MM.1S (cell line): ENCODE measurements around the gene RSU1.

Source experiments
- DNase-seq: peaks from one replicate; pipeline ENCODE4 v3.0.0-alpha.2; 2015
- H2AFZ ChIP-seq: fragments of 300-600 bp; sonication (generic); 2 replicates; pipeline ENCODE4 v1.6.0; 2016; ENCODE audit warnings: antibody characterized with exemption, low read length
- H3F3A ChIP-seq: fragments of 300-600 bp; sonication (generic); 2 replicates; pipeline ENCODE4 v1.6.1; 2016; ENCODE audit warnings: mild to moderate bottlenecking, antibody characterized with exemption, low read length, moderate library complexity, mixed read lengths; ENCODE audit not compliant: insufficient read depth
- H3K27ac ChIP-seq: fragments of 300-600 bp; sonication (generic); 2 replicates; pipeline ENCODE4 v1.5.1; 2016; ENCODE audit warnings: mild to moderate bottlenecking, low read length
- H3K27me3 ChIP-seq: fragments of 300-600 bp; sonication (generic); replicated peaks from 2 replicates; pipeline ENCODE4 v1.6.0; 2016; ENCODE audit warnings: low read length; ENCODE audit not compliant: insufficient read depth
- H3K36me3 ChIP-seq: fragments of 300-600 bp; sonication (generic); replicated peaks from 2 replicates; pipeline ENCODE4 v1.6.1; 2016; ENCODE audit warnings: mild to moderate bottlenecking, low read length, mixed read lengths; ENCODE audit not compliant: insufficient read depth
- H3K4me1 ChIP-seq: fragments of 300-600 bp; sonication (generic); 2 replicates; pipeline ENCODE4 v1.6.1; 2016; ENCODE audit warnings: low read length, mixed read lengths
- H3K4me2 ChIP-seq: fragments of 300-600 bp; sonication (generic); 2 replicates; pipeline ENCODE4 v1.6.0; 2016; ENCODE audit warnings: low read depth, low read length
- H3K4me3 ChIP-seq: fragments of 300-600 bp; sonication (generic); 2 replicates; pipeline ENCODE4 v1.5.1; 2016; ENCODE audit warnings: low read length, mixed read lengths
- H3K79me2 ChIP-seq: fragments of 300-600 bp; sonication (generic); 2 replicates; pipeline ENCODE4 v1.6.1; 2016; ENCODE audit warnings: mixed run types, low read length, mixed read lengths
- H3K9ac ChIP-seq: fragments of 300-600 bp; sonication (generic); 2 replicates; pipeline ENCODE4 v1.6.1; 2016; ENCODE audit warnings: low read length, mixed read lengths
- H3K9me2 ChIP-seq: fragments of 300-600 bp; sonication (generic); replicated peaks from 2 replicates; pipeline ENCODE4 v1.6.1; 2016; ENCODE audit warnings: mild to moderate bottlenecking, low read length, mixed read lengths; ENCODE audit not compliant: insufficient read depth
- H3K9me3 ChIP-seq: fragments of 300-600 bp; sonication (generic); replicated peaks from 2 replicates; pipeline ENCODE4 v1.6.1; 2016; ENCODE audit warnings: mild to moderate bottlenecking, low read length, mixed read lengths; ENCODE audit not compliant: insufficient read depth
- H4K20me1 ChIP-seq: fragments of 300-600 bp; sonication (generic); 2 replicates; pipeline ENCODE4 v1.6.1; 2016; ENCODE audit warnings: mild to moderate bottlenecking, low read length, moderate library complexity, mixed read lengths; ENCODE audit not compliant: insufficient read depth
- CTCF ChIP-seq: fragments of 300-600 bp; sonication (generic); IDR thresholded peaks from 2 replicates; pipeline ENCODE4 v1.5.1; 2016; ENCODE audit warnings: antibody characterized with exemption, low read length, mixed read lengths
- EZH2 ChIP-seq: fragments of 300-600 bp; sonication (generic); optimal IDR thresholded peaks from 2 replicates; pipeline ENCODE3; 2017; ENCODE audit warnings: low read depth, mild to moderate bottlenecking, antibody characterized with exemption, low read length, mixed read lengths
- EZH2phosphoT487 ChIP-seq: fragments of 300-600 bp; sonication (generic); IDR thresholded peaks from 2 replicates; pipeline ENCODE4 v1.6.1; 2018; ENCODE audit warnings: antibody characterized with exemption, low read length

The RSU1 gene

DNA sequence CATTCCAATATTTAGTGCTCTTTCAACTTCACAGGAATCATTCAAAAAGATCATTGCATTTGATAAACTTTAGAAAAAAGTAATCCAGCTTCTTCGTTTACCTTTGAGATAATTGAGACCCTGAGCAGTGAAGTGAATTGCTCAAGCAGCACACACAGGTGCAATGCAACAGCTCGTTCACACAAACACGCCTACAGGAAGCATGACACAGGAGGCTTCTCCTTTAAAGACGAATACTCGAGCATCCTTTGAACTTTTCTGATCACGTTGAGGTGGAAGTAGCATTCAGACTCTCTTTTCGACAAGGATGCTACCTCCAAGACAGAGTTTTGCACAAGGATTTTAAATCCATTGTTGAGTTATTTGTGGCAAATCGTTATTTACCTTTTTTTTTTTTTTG, 18.0 kb upstream of the RSU1 start:
- no peaks in the 10 kb centered on the region for H4K20me1 ChIP-seq
- H2AFZ ChIP-seq, result no peak overlapping the region
- H3F3A ChIP-seq, result no peaks in the 10 kb centered on the region
- no peaks in the 10 kb centered on the region for H3K9me3 ChIP-seq
- no peaks in the 10 kb centered on the region for H3K36me3 ChIP-seq
- no peak overlapping the region for H3K27ac ChIP-seq
- H3K27me3 ChIP-seq, result no peaks in the 10 kb centered on the region
- no peak overlapping the region for H3K9ac ChIP-seq
- DNase-seq, result no peak
- no peaks in the 10 kb centered on the region for H3K79me2 ChIP-seq
- H3K4me3 ChIP-seq, result no peak overlapping the region
- H3K4me2 ChIP-seq, result no peak overlapping the region
- H3K4me1 ChIP-seq, result no peaks in the 10 kb centered on the region
- no peaks in the 10 kb centered on the region for H3K9me2 ChIP-seq
- no peak for TF ChIP-seq EZH2phosphoT487
- TF ChIP-seq EZH2, result no peak
- no peak for TF ChIP-seq CTCF

DNA sequence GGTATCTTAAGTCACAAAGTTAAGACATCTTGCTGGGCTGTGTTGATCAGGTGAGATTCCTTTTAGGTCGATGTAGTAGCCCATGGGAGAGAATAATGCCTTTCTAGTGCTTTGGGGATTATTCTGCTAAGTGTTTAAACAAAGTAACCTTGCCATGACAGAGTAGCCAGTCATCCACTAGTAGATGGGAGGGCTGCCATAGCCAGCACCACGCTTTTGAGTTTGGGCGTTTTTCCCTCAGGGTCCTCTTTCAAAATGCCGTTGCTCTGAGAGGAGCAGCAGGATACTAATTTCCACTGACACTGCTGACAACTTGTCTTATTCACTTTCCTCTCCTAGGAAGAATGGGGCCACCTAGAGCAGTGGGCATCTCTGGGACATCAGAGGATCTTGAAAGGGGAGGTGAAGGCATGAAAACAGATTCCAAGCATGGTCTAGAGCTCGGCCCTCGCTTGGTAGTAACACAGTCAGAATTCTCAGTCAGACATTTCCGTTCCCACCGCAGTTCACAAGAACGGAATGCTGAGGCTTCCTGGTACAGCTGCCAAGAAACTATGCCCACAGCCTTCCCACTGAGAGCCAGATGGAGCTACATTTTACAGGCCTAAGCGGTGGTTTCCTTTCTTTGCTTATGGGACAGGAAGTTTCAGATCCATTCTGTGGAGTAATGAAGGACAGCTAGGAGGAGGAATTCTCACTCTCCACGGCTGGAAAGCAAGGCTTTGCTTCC, 15.3 kb upstream of the RSU1 start:
- Histone ChIP-seq H3K4me2 (no peak overlapping the region), H2AFZ (no peak overlapping the region), H3K27ac (no peak overlapping the region), H3K27me3 (no peaks in the 10 kb centered on the region), H4K20me1 (no peaks in the 10 kb centered on the region), H3K9me2 (no peaks in the 10 kb centered on the region), H3K4me3 (no peak overlapping the region), H3K4me1 (no peaks in the 10 kb centered on the region), H3K9me3 (no peaks in the 10 kb centered on the region), H3K79me2 (no peaks in the 10 kb centered on the region), H3K9ac (no peak overlapping the region), H3K36me3 (no peaks in the 10 kb centered on the region), H3F3A (no peaks in the 10 kb centered on the region)
- TF ChIP-seq EZH2phosphoT487, result no peak
- no peak for TF ChIP-seq EZH2
- no peak for TF ChIP-seq CTCF
- DNase-seq, result no peak

DNA sequence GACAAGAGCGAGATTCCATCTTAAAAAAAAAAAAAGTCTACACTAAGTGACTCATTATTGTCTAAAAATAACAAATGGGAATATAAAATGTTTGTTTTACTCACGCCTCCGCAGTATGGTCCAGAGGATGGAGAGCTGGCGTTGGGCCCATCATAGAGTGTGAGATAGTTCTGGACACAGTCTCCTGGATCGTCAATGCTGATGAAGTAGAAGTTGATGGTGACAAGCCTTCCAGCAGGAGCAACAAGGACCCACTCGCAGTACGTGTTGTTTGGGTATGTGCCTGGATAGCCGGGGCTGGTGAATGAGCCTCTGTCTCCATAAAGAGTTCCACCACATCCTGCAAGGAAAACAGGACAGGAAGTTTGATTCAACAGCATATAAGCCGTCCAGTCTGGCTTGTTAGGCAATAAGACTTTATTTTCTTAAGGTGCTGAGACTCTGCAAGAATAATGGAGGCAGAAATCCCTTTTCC, 11.5 kb upstream of the RSU1 start:
- no peaks in the 10 kb centered on the region for H3K36me3 ChIP-seq
- H3K79me2 ChIP-seq, result no peaks in the 10 kb centered on the region
- no peak for TF ChIP-seq EZH2phosphoT487
- no peak for TF ChIP-seq EZH2
- TF ChIP-seq CTCF, result no peak
- no peak overlapping the region for H3K4me2 ChIP-seq
- H3K9ac ChIP-seq, result no peak overlapping the region
- H3K27me3 ChIP-seq, result no peaks in the 10 kb centered on the region
- no peak overlapping the region for H3K4me3 ChIP-seq
- no peak overlapping the region for H3K27ac ChIP-seq
- H2AFZ ChIP-seq, result no peak overlapping the region; the same call in 1 of the 2 replicates
- H3K4me1 ChIP-seq, result no peaks in the 10 kb centered on the region
- no peaks in the 10 kb centered on the region for H3K9me2 ChIP-seq
- H4K20me1 ChIP-seq, result no peaks in the 10 kb centered on the region
- no peaks in the 10 kb centered on the region for H3K9me3 ChIP-seq
- DNase-seq, result no peak
- no peaks in the 10 kb centered on the region for H3F3A ChIP-seq
